AG04450 (cell line): Measurements from ENCODE around the gene CGNL1. TPM values are rescaled to one million over a fixed set of nuclear protein-coding genes. Genes with fewer than 3 reads are reported as not detected.

Experiments used
- CTCF ChIA-PET: fragments of 300-600, 350-600 bp; formaldehyde crosslinking; extraction: SDS; loops from one replicate; lab custom pipeline; 2022; ENCODE audit warnings: antibody characterized with exemption, inconsistent platforms; lab: Charles Lee
- POLR2A ChIA-PET: fragments of 350-600 bp; formaldehyde crosslinking; extraction: SDS; loops from one replicate; lab custom pipeline; 2021; ENCODE audit warnings: antibody characterized with exemption, inconsistent platforms; lab: Yijun Ruan, JAX
- DNase-seq: peaks from one replicate; pipeline ENCODE4 v3.0.0-alpha.2; 2011; ENCODE audit warnings: low read depth, low spot score
- H3K27ac ChIP-seq: one replicate; pipeline ENCODE4 v1.5.1; 2012; ENCODE audit warnings: low read depth, low read length, control low read depth
- H3K27me3 ChIP-seq: one replicate; pipeline ENCODE4 v1.6.0; 2012; ENCODE audit warnings: low read length; ENCODE audit not compliant: control insufficient read depth, insufficient read depth
- H3K4me3 ChIP-seq: 2 replicates; pipeline ENCODE4 v1.5.1; 2011; ENCODE audit warnings: mild to moderate bottlenecking, low read depth, low read length, control low read depth
- H3K9me3 ChIP-seq: 2 replicates; pipeline ENCODE4 v1.5.1; 2012; ENCODE audit warnings: low read length; ENCODE audit not compliant: control insufficient read depth, insufficient read depth
- polyA plus RNA-seq: library from polyadenylated mRNA; depleted of rRNA; stranded (reverse); fragments of >200 nt; gene quantifications from 2 replicates; pipeline ENCODE4 v1.2.3, GENCODE V29; 2011
- TF ChIP-seq, protein P1 (sequence below): IDR thresholded peaks from 2 replicates; pipeline ENCODE4 v1.5.1; 2011; ENCODE audit warnings: low read depth, low read length, control low read depth, inconsistent platforms

Gene CGNL1
- polyA plus RNA-seq, 1 experiment = 0.25 TPM

DNA sequence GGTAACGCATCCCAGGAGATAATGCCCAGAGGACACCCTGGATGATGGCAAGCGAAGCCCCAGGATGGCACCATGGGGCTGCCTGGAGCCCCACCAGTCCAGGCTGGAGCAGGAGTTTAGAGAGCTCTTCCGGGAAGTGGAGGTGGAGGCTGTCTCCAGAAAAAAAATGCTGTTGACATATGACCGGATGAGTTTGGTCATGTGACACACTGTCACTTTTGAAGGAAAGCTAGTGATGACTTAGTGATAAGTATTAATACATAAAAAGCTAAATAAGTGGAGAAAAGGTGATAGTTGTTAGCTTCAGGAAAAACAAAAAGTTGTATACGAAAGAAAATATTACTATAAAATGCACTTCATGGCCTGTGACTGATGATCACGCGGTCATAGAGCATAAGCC is 195.4 kb downstream of the CGNL1 start:
- Histone ChIP-seq H3K27me3 (peaks cover 5% of the 10 kb centered on the region), H3K9me3 (no peaks in the 10 kb centered on the region)

DNA sequence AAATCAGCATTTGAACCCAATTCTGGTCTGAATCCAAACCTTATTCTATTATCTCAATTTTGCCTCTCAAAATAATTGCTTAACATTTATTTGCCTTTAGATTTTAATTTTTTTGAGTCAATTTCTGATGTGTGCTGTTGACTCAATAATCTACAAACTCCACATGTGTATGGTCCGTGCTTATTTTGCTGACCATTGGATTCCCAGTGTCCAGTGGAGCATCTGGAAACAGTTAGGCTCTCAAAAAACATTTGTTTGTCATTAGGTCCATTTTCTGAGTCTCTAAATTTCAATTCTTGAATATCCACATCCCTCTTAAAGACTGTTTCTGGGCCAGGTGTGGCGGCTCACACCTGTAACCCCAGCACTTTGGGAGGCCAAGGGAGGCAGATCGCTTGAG is 196.2 kb downstream of the CGNL1 start:
- POLR2A ChIA-PET = no interaction called here
- DNase-seq = no peak
- no peaks in the 10 kb centered on the region for H3K9me3 ChIP-seq
- no peak overlapping the region for H3K27ac ChIP-seq
- CTCF ChIA-PET = interaction anchor here (1.4 kb wide), 1 partner anchor 12 kb away, joined by 8 read pairs; no protein-coding TSS in a partner anchor
- no peak overlapping the region for H3K4me3 ChIP-seq
- H3K27me3 ChIP-seq = peaks cover 5% of the 10 kb centered on the region
- TF ChIP-seq, protein P1, sequence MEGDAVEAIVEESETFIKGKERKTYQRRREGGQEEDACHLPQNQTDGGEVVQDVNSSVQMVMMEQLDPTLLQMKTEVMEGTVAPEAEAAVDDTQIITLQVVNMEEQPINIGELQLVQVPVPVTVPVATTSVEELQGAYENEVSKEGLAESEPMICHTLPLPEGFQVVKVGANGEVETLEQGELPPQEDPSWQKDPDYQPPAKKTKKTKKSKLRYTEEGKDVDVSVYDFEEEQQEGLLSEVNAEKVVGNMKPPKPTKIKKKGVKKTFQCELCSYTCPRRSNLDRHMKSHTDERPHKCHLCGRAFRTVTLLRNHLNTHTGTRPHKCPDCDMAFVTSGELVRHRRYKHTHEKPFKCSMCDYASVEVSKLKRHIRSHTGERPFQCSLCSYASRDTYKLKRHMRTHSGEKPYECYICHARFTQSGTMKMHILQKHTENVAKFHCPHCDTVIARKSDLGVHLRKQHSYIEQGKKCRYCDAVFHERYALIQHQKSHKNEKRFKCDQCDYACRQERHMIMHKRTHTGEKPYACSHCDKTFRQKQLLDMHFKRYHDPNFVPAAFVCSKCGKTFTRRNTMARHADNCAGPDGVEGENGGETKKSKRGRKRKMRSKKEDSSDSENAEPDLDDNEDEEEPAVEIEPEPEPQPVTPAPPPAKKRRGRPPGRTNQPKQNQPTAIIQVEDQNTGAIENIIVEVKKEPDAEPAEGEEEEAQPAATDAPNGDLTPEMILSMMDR = no peak

More for the DNA sequence above, 195.4 kb downstream of the CGNL1 start:
- Histone ChIP-seq H3K27ac (no peak overlapping the region), H3K4me3 (no peak overlapping the region)
- CTCF ChIA-PET = interaction anchor here (1.4 kb wide), 1 partner anchor 11 kb away, joined by 8 read pairs; no protein-coding TSS in a partner anchor
- DNase-seq = no peak
- TF ChIP-seq, protein P1 = no peak
- POLR2A ChIA-PET = no interaction called here

DNA sequence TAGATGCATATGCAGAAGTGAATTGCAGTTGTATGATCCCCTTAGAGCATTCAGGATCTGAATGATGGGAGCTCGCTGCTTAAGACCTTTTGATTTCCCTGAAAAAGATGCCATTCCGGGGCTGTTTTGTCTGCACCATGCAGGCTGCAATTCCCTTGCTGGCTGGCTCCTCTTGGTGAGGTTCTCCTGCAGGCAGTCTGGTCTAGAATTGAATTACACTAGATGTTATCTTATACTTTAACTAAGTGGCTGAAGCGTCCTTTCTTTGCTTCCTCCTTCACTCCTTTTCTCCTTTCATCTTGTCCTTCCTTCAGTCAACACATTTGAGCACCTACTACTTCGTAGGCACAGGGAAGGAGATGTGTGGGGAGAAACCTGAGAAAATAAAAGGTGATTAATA is 196.8 kb downstream of the CGNL1 start:
- Histone ChIP-seq H3K4me3 (no peak overlapping the region), H3K27ac (no peak overlapping the region), H3K9me3 (no peaks in the 10 kb centered on the region), H3K27me3 (peaks cover 5% of the 10 kb centered on the region)
- ChIA-PET POLR2A (no interaction called here), CTCF (interaction anchor here (0.6 kb wide), 1 partner anchor 13 kb away, joined by 3 read pairs; no protein-coding TSS in a partner anchor)
- no peak for DNase-seq
- TF ChIP-seq, protein P1 = no peak

DNA sequence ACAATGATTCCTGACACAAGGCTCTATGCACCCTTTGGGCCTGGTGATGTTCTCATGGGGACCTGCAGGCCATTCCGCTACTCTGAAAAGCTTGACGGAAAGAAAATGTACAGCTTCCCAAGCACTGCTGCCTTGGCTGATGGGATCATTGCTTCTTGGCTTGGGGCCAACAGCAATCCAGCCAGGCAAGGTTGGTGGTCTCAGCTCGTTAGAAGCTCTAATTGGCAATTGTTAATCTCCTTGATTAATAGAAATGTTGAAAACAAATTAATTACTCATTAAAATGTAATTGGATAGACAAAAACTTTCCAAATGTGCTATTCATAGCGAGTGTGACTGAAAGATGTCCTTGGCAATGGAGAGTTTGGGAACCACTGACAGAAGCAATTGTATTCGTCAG is 199.1 kb downstream of the CGNL1 start:
- no peak overlapping the region for H3K4me3 ChIP-seq
- H3K27ac ChIP-seq = no peak overlapping the region
- CTCF ChIA-PET = no interaction called here
- H3K27me3 ChIP-seq = peaks cover 16% of the 10 kb centered on the region
- TF ChIP-seq, protein P1 = no peak
- POLR2A ChIA-PET = no interaction called here
- H3K9me3 ChIP-seq = no peaks in the 10 kb centered on the region
- DNase-seq = no peak

GRCh38 chr15:57578288-57578900 is 202.1 kb downstream of the CGNL1 start:
- no peak overlapping the region for H3K4me3 ChIP-seq
- H3K27me3 ChIP-seq = peaks cover 23% of the 10 kb centered on the region
- no peak for DNase-seq
- TF ChIP-seq, protein P1 = no peak
- CTCF ChIA-PET = interaction anchor here (1.4 kb wide), 1 partner anchor 17 kb away, joined by 3 read pairs; no protein-coding TSS in a partner anchor
- H3K9me3 ChIP-seq = peaks cover 8% of the 10 kb centered on the region; the same call in 1 of the 2 replicates
- POLR2A ChIA-PET = no interaction called here
- H3K27ac ChIP-seq = no peak overlapping the region
